22Rv1 (cell line): ENCODE data around the gene THAP10.

Experiments
- ZFX ChIP-seq: fragments of 450-650 bp; IDR thresholded peaks from 2 replicates; pipeline ENCODE4 v1.6.1; 2017; ENCODE audit warnings: antibody characterized with exemption, borderline replicate concordance
- TF ChIP-seq, protein P1 (sequence below): fragments of 450-650 bp; IDR thresholded peaks from 2 replicates; pipeline ENCODE4 v1.5.1; 2017; ENCODE audit warnings: mild to moderate bottlenecking

- TF ChIP-seq, protein P1, sequence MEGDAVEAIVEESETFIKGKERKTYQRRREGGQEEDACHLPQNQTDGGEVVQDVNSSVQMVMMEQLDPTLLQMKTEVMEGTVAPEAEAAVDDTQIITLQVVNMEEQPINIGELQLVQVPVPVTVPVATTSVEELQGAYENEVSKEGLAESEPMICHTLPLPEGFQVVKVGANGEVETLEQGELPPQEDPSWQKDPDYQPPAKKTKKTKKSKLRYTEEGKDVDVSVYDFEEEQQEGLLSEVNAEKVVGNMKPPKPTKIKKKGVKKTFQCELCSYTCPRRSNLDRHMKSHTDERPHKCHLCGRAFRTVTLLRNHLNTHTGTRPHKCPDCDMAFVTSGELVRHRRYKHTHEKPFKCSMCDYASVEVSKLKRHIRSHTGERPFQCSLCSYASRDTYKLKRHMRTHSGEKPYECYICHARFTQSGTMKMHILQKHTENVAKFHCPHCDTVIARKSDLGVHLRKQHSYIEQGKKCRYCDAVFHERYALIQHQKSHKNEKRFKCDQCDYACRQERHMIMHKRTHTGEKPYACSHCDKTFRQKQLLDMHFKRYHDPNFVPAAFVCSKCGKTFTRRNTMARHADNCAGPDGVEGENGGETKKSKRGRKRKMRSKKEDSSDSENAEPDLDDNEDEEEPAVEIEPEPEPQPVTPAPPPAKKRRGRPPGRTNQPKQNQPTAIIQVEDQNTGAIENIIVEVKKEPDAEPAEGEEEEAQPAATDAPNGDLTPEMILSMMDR, result no peak
- TF ChIP-seq ZFX, result no peak
Observed at GRCh38 chr15:70837476-70837875, 54.8 kb downstream of the THAP10 start.
